NCI-H1105 treated with DMSO at 0.1 percent for 48 hours (cell line): ENCODE measurements around the gene GPC5.

Experiments used
- DNase-seq: peaks from one replicate; lab custom pipeline; 2025; lab: John Stamatoyannopoulos, UW

Gene GPC5

GRCh38 chr13:91454666-91455065 is 56.2 kb downstream of the GPC5 start:
- DNase-seq = no peak

GRCh38 chr13:91456837-91457236 is 58.4 kb downstream of the GPC5 start:
- DNase-seq = no peak

- DNase-seq = no peak
Observed at GRCh38 chr13:91459485-91459884, 61.1 kb downstream of the GPC5 start.

DNA sequence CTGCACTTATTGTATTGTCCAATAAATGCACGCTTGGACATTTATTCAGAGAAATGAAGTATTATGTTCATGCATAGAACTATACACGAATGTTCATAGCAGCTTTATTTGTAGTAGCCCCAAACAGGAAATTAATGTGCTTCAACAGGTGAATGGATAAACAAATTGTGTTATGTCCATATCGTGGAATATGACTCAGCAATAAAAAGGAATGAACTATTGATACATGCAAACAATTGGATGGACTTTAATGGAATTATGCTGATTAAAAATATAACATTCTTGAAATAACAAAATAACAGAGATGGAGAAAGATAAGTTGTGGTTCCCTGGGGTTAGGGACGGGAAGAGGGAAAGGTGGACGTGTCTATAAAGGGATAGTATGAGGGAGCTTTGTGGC is 65.9 kb downstream of the GPC5 start:
- no peak for DNase-seq

GRCh38 chr13:91467236-91467635 is 68.8 kb downstream of the GPC5 start:
- no peak for DNase-seq

GRCh38 chr13:91468301-91468700 is 69.9 kb downstream of the GPC5 start:
- no peak for DNase-seq

GRCh38 chr13:91470084-91470621 is 71.7 kb downstream of the GPC5 start:
- DNase-seq = no peak

DNA sequence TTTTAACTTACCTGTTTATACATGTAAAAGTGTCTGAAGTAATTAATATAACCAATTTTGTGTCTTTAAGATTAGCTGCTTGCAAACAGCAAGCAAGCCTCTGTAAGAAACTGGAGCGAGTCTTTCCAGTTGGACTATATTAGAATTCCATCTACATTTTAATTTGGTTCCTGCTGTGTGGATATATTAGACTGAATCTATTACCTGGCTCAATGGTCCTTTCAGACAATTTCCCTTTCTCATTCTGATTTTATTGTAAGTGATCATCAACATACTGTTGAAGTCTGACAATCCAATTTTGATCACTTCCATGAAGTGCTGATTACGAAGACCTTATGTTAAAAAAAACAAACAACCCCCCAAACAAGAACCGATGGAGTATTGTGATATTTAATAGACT is 72.3 kb downstream of the GPC5 start:
- no peak for DNase-seq

GRCh38 chr13:91482427-91482826 is 84.0 kb downstream of the GPC5 start:
- no peak for DNase-seq

DNA sequence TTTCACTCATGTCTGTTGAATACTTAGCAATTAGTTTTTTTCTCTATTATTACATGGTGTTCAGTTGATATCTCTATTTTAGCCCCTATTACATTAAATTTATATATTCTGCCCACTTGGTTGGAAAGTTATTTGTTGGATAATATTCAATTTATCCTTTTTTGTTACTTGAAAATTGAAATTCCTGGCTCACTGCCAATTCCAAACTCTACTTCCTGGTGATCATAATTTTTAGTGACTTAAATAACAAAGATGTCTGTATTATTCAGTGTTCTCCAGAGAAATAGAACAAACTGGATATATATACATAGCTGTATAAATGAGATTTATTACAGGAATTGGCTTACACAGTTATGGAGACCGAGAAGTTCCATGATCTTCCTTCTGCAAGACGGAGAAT is 93.6 kb downstream of the GPC5 start:
- DNase-seq = no peak

DNA sequence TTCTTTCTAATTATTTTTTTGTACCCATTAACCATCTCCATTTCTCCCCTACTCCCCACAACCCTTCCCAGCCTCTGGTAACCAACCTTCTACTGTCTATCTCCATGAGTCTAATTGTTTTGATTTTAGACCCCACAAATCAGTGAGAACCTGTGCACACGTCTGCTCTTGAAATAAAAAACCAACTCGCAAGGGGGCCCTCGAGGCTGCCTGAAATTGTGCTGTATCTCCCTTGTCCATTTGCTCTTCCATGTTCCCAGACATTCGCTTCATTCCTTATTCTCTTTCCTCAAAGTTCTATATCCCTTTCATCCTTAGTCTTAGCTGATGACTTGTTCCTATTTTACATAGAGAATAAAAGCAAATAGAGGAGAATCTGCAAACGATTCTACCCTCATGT is 95.0 kb downstream of the GPC5 start:
- DNase-seq = no peak

DNA sequence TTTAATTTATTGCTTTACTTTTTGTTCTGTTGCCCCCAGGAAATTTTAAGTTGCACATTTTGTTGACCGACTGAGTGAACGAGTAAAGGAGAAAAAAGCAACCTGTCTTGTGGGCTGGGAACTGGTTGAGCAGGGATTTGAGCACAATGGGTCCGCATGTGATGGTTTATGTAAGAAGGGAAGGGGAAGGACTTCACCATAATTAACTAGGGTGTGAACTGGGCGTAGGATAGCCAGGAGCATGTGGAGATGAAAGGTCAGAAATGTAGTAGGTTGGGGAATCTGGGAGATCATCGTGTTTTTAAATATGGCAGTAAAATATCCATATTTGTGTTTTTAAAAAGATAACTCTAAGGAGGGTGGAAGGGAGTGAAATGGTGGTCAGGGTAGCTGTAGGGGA is 99.9 kb downstream of the GPC5 start:
- no peak for DNase-seq

DNA sequence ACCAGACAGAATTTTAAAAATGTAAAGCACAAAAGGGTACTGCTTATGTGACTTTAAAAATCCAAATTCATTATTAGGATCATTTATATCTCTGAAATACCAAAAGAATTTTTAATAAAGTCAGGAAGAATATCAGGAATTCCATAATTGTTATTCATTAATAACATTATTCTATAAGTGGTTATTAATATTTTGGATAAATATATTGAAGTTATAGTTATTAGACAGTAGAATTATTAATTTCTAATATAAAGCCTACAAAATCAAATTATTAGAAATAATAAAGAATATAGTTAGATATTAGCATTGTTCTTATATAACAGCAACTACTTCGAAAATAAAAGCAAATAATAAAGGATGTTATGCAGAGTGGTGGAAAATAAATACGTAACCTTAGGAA is 105.8 kb downstream of the GPC5 start:
- DNase-seq = no peak

GRCh38 chr13:91506759-91507158 is 108.3 kb downstream of the GPC5 start:
- no peak for DNase-seq

GRCh38 chr13:91510058-91510457 is 111.6 kb downstream of the GPC5 start:
- DNase-seq = no peak

- DNase-seq = no peak
Observed at GRCh38 chr13:91513790-91514189, 115.4 kb downstream of the GPC5 start.

GRCh38 chr13:91516799-91517198 is 118.4 kb downstream of the GPC5 start:
- no peak for DNase-seq

DNA sequence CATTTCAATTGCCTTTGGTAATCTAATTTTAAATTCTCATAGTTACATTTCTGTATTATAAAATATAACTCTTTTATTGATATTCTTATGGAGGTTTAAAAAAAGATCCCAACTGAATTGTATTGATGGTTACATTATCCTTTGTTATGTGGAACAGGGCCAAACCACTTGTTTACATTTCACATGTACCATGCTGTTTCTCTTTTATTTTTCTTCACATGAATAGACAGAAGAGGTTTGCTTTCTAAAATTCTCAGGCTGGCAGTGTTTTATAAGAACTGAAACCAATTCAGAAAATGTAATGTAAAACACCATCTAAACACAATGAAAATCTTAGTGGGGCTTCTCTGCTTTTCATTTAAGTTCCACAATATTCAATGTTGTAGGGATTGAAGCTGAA is 122.5 kb downstream of the GPC5 start:
- DNase-seq = peak; percentile 24

- no peak for DNase-seq
Observed at GRCh38 chr13:91523116-91523515, 124.7 kb downstream of the GPC5 start.

DNA sequence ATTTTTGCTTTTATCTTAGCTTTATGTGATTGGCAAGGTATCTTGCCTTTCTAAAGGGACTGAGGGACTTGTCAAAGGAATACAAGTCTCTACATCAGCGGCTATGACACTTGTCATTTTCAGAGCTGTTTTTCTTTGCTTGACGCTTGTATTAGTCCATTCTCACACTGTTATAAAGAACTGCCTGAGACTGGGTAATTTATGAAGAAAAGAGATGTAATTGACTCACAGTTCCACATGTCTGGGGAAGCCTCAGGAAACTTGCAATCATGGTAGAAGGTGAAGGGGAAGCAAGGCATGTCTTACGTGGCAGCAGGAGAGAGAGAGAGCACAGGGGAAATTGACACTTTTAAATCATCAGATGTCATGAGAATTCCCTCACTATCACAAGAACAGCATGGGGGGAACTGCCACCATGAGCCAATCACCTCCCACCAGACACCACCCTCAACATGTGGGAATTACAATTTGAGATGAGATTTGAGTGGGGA is 128.2 kb downstream of the GPC5 start:
- DNase-seq = no peak

GRCh38 chr13:91529739-91530482 is 131.5 kb downstream of the GPC5 start:
- DNase-seq = no peak

- no peak for DNase-seq
Observed at GRCh38 chr13:91531646-91532045, 133.2 kb downstream of the GPC5 start.

GRCh38 chr13:91533354-91533753 is 134.9 kb downstream of the GPC5 start:
- DNase-seq = no peak

GRCh38 chr13:91534996-91535395 is 136.6 kb downstream of the GPC5 start:
- no peak for DNase-seq
